Measurements from ENCODE around the gene FSTL3. TPM values are rescaled to one million over a fixed set of nuclear protein-coding genes. Genes with fewer than 3 reads are reported as not detected.
A peak's percentile ranks its signal among the peaks of the same experiment; 100 is the strongest.
"Not testable (repeated sequence)": the region's sequence is repeated elsewhere in the genome, so short reads cannot be mapped to it uniquely, and the experiment has no call there.

Gene FSTL3
- total RNA-seq = 1 to 10 TPM; 4.9 to 8.7 TPM
- long read RNA-seq, transcript FSTL3-201 (5 exons, 2,542 nt) = major isoform, 5 of 8 reads
- long read RNA-seq, partial matches to known transcripts = 1 of 8 reads
- long read RNA-seq, other reads (novel, unspliced or antisense) = 2 of 8 reads

- ATAC-seq = no peak
- intact Hi-C loops (cut with DNase I, micrococcal nuclease) = no loop called here
- DNase-seq = no peak
Measured at GRCh38 chr19:676339-677105, at the start of gene FSTL3. Gene FSTL3 (plus strand): TSS chr19:676392. CDS start chr19:676424, 32 bp downstream.

- ATAC-seq; DNase-seq; intact Hi-C loops (cut with DNase I, micrococcal nuclease): not testable (repeated sequence)
Measured at GRCh38 chr19:626566-626965, 49.6 kb upstream of the FSTL3 start.

GRCh38 chr19:628168-628567 is 48.0 kb upstream of the FSTL3 start:
- DNase-seq (no peak), ATAC-seq (no peak)
- intact Hi-C loops (cut with DNase I, micrococcal nuclease) = no loop called here

- DNase-seq; ATAC-seq; intact Hi-C loops (cut with DNase I, micrococcal nuclease): not testable (repeated sequence)
Measured at GRCh38 chr19:629515-629914, 46.7 kb upstream of the FSTL3 start.

GRCh38 chr19:629961-630714 is 46.1 kb upstream of the FSTL3 start:
- intact Hi-C loops (cut with DNase I, micrococcal nuclease) = no loop called here
- ATAC-seq (no peak), DNase-seq (no peak)

- ATAC-seq (peak; percentile 73), DNase-seq (peak; percentile 61 to 77)
- intact Hi-C loops (cut with DNase I, micrococcal nuclease) = no loop called here
Measured at GRCh38 chr19:632579-633067, 43.6 kb upstream of the FSTL3 start.

- intact Hi-C loops (cut with DNase I, micrococcal nuclease) = no loop called here
- DNase-seq (peak; percentile 98), ATAC-seq (peak; percentile 94)
Measured at GRCh38 chr19:633068-633785, 43.0 kb upstream of the FSTL3 start, which contains the start of gene POLRMT. Gene POLRMT (minus strand): TSS chr19:633537. CDS start chr19:633512, 25 bp downstream.

- intact Hi-C loops (cut with DNase I, micrococcal nuclease) = no loop called here
- peak; percentile 1 for ATAC-seq
- no peak for DNase-seq
Measured at GRCh38 chr19:633786-634639, 42.2 kb upstream of the FSTL3 start.

- DNase-seq (no peak), ATAC-seq (no peak)
- intact Hi-C loops (cut with DNase I, micrococcal nuclease) = no loop called here
Measured at GRCh38 chr19:634975-635652, 41.1 kb upstream of the FSTL3 start.

- intact Hi-C loops (cut with DNase I, micrococcal nuclease) = no loop called here
- no peak for DNase-seq
- no peak for ATAC-seq
Measured at GRCh38 chr19:638906-639252, 37.3 kb upstream of the FSTL3 start.

GRCh38 chr19:639253-640160 is 36.7 kb upstream of the FSTL3 start, which contains the start of gene FGF22:
Gene FGF22 (plus strand): TSS chr19:639879. CDS start chr19:639926, 47 bp downstream.
- intact Hi-C loops (cut with DNase I, micrococcal nuclease) = no loop called here
- DNase-seq (peak; percentile 92 to 98), ATAC-seq (peak; percentile 95)

GRCh38 chr19:640161-640558 is 36.0 kb upstream of the FSTL3 start:
- ATAC-seq (no peak), DNase-seq (no peak)
- intact Hi-C loops (cut with DNase I, micrococcal nuclease) = no loop called here

GRCh38 chr19:640606-641189 is 35.5 kb upstream of the FSTL3 start:
- DNase-seq (no peak), ATAC-seq (no peak)
- intact Hi-C loops (cut with DNase I, micrococcal nuclease) = no loop called here

GRCh38 chr19:641702-642101 is 34.5 kb upstream of the FSTL3 start:
- no peak for ATAC-seq
- intact Hi-C loops (cut with DNase I, micrococcal nuclease) = no loop called here
- DNase-seq = no peak

- DNase-seq (no peak), ATAC-seq (no peak)
- intact Hi-C loops (cut with DNase I, micrococcal nuclease) = no loop called here
Measured at GRCh38 chr19:642767-643727, 33.1 kb upstream of the FSTL3 start.

All from left colon (tissue), 2 donors.